OCI-LY7 (cell line): ENCODE results near the gene MYO18B. TPM values are rescaled to one million over a fixed set of nuclear protein-coding genes. Genes with fewer than 3 reads are reported as not detected.

Source experiments
- BruUV-seq: library from RNA; stranded (reverse); fragments of 400-500 nt; replicated peaks from 2 replicates; lab custom pipeline; 2021; lab: Mats Ljungman, UMichigan
- CTCF ChIA-PET: fragments of 300-600 bp; sonication (Branson Sonifier 250); formaldehyde crosslinking; loops from one replicate; lab custom pipeline; 2022; ENCODE audit warnings: antibody characterized with exemption; ENCODE audit not compliant: unreplicated experiment; lab: Charles Lee
- POLR2A ChIA-PET: fragments of 300-600 bp; sonication (Branson Sonifier 250); formaldehyde crosslinking; loops from one replicate; lab custom pipeline; 2022; ENCODE audit warnings: antibody characterized with exemption; lab: Charles Lee
- DNase-seq: peaks from one replicate; pipeline ENCODE4 v3.0.0-alpha.2; 2015; ENCODE audit warnings: low spot score
- H2AFZ ChIP-seq: fragments of 200-600 bp; sonication (generic), shearing (Covaris generic); 2 replicates; pipeline ENCODE4 v1.6.1; 2014; ENCODE audit warnings: mild to moderate bottlenecking, antibody characterized with exemption, low read length, moderate library complexity
- H3K27ac ChIP-seq: fragments of 200-600 bp; sonication (generic); 2 replicates; pipeline ENCODE4 v1.5.1; 2014; ENCODE audit warnings: mixed run types, low read depth, mild to moderate bottlenecking, moderate library complexity, low read length, inconsistent platforms; ENCODE audit not compliant: poor library complexity, severe bottlenecking
- H3K36me3 ChIP-seq: fragments of 200-600 bp; sonication (generic); 2 replicates; pipeline ENCODE4 v1.6.1; 2014; ENCODE audit warnings: mild to moderate bottlenecking, antibody characterized with exemption, low read length, moderate library complexity, mixed read lengths; ENCODE audit not compliant: insufficient read depth
- H3K4me1 ChIP-seq: fragments of 200-600 bp; sonication (generic); 2 replicates; pipeline ENCODE4 v1.5.1; 2014; ENCODE audit warnings: mild to moderate bottlenecking, low read length; ENCODE audit not compliant: insufficient read depth, poor library complexity, severe bottlenecking
- H3K4me2 ChIP-seq: fragments of 200-600 bp; sonication (generic); 2 replicates; pipeline ENCODE4 v1.6.1; 2014; ENCODE audit warnings: mild to moderate bottlenecking, low read length
- H3K4me3 ChIP-seq: fragments of 200-600 bp; sonication (generic); 2 replicates; pipeline ENCODE4 v1.5.1; 2014; ENCODE audit warnings: mild to moderate bottlenecking, low read depth, low read length; ENCODE audit not compliant: poor library complexity, severe bottlenecking
- H3K79me2 ChIP-seq: fragments of 200-600 bp; sonication (generic); 2 replicates; pipeline ENCODE4 v1.6.1; 2016; ENCODE audit warnings: low read depth, mild to moderate bottlenecking, low read length, moderate library complexity, mixed read lengths; ENCODE audit not compliant: insufficient read depth
- H3K9me2 ChIP-seq: fragments of 200-600 bp; sonication (generic); 2 replicates; pipeline ENCODE4 v1.6.1; 2016; ENCODE audit warnings: mild to moderate bottlenecking, low read length, mixed read lengths; ENCODE audit not compliant: insufficient read depth
- H3K9me3 ChIP-seq: fragments of 200-600 bp; sonication (generic); 2 replicates; pipeline ENCODE4 v1.6.1; 2014; ENCODE audit warnings: mild to moderate bottlenecking, mixed run types, low read length, mixed read lengths
- H4K20me1 ChIP-seq: fragments of 200-600 bp; sonication (generic); 2 replicates; pipeline ENCODE4 v1.6.1; 2014; ENCODE audit warnings: mild to moderate bottlenecking, antibody characterized with exemption, low read length, moderate library complexity, mixed read lengths; ENCODE audit not compliant: insufficient read depth
- EZH2phosphoT487 ChIP-seq: fragments of 200-600 bp; sonication (generic); IDR thresholded peaks from 2 replicates; pipeline ENCODE4 v1.6.1; 2018; ENCODE audit warnings: low read depth, borderline replicate concordance, mild to moderate bottlenecking, mixed run types, antibody characterized with exemption, low read length, moderate library complexity, mixed read lengths
- intact Hi-C: fragments of 100-400 bp; cut with micrococcal nuclease; formaldehyde crosslinking; loops from one replicate; pipeline ENCODE4 v1.10.0; 2022; ENCODE audit not compliant: unreplicated experiment
- total RNA-seq, 2 experiments: library from RNA; depleted of rRNA in 1 of 2; stranded (reverse); fragments of >200 nt in 1 of 2; shearing (Covaris generic) in 1 of 2; gene quantifications; 2 replicates each; pipeline ENCODE4 v1.2.3, GENCODE V29; 2014 to 2022
- TF ChIP-seq, protein P1 (sequence below): fragments of 200-600 bp; sonication (generic); conservative IDR thresholded peaks from 2 replicates; pipeline ENCODE4 v1.5.1; 2014; ENCODE audit warnings: mild to moderate bottlenecking, antibody characterized with exemption, low read length, moderate library complexity, mixed read lengths

MYO18B gene
- total RNA-seq, 2 experiments from 2014 or later = not detected

DNA sequence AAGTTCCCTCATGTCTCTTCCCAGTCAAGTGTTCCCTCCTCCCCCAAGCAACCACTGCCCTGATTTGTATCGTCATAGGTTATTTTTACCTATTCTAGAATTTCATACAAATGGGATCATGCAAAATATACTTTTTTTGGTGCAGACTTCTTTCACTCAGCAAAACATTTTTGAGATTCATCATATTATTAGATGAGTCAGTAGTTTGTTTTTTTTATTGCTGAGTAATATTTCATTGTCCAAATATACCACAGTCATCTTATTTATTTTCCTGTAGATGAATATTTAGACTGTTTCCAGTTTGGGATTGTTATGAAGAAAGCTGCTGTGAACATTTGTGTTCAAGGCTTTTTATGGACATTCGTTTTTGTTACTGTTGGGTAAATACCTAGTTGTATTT is 301.0 kb downstream of the MYO18B start:
- DNase-seq = no peak
- ChIA-PET CTCF (no interaction called here), POLR2A (no interaction called here)
- H3K27ac ChIP-seq = no peak overlapping the region
- no peaks in the 10 kb centered on the region for H3K9me2 ChIP-seq
- H3K36me3 ChIP-seq = no peaks in the 10 kb centered on the region
- H3K4me3 ChIP-seq = no peak overlapping the region
- no TSS peak for BruUV-seq
- no peak overlapping the region for H3K4me2 ChIP-seq
- H4K20me1 ChIP-seq = no peaks in the 10 kb centered on the region
- H2AFZ ChIP-seq = no peak overlapping the region
- no peaks in the 10 kb centered on the region for H3K79me2 ChIP-seq
- intact Hi-C loops = no loop called here
- H3K9me3 ChIP-seq = no peaks in the 10 kb centered on the region
- no peaks in the 10 kb centered on the region for H3K4me1 ChIP-seq
- TF ChIP-seq EZH2phosphoT487 = no peak
- TF ChIP-seq, protein P1, sequence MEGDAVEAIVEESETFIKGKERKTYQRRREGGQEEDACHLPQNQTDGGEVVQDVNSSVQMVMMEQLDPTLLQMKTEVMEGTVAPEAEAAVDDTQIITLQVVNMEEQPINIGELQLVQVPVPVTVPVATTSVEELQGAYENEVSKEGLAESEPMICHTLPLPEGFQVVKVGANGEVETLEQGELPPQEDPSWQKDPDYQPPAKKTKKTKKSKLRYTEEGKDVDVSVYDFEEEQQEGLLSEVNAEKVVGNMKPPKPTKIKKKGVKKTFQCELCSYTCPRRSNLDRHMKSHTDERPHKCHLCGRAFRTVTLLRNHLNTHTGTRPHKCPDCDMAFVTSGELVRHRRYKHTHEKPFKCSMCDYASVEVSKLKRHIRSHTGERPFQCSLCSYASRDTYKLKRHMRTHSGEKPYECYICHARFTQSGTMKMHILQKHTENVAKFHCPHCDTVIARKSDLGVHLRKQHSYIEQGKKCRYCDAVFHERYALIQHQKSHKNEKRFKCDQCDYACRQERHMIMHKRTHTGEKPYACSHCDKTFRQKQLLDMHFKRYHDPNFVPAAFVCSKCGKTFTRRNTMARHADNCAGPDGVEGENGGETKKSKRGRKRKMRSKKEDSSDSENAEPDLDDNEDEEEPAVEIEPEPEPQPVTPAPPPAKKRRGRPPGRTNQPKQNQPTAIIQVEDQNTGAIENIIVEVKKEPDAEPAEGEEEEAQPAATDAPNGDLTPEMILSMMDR = no peak

DNA sequence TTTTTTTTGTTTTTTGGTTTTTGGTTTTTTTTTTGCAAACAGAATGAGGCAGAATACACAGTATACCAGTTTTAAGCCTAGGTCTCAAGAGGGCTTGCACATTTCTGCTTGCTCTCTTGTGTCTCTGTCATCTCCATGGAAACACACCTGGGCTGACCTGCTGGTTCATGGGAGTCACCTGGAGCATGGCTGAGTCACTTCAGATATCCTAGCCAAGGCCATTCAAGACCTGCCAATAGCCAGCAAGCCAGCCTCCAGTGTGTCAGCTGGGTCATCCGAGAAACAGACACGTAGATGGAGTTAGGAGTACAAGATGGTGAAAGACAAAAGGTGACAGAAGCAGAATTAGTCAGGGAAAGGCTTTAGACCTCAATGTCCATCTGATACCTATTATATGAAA is 303.1 kb downstream of the MYO18B start:
- BruUV-seq = no TSS peak

DNA sequence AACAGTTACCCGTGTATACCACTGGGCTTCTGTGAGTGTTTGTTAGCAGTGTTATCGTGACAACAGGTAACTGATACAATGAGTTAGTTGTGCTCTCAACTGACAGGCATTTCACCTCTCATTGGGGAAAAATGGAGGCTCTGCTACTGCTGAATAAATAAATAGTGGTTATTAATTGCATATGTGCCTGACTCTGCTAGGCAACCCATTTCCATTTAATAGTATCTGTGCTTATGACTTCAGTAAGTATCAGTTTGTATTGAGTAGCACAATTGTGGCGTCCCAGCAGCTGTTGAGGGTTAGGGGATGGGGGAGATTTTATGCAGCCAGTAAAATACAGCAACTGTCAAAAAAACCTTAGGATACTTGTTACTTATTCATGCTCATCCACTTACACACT is 303.9 kb downstream of the MYO18B start:
- H4K20me1 ChIP-seq = no peaks in the 10 kb centered on the region
- ChIA-PET CTCF (no interaction called here), POLR2A (interaction anchor here (0.5 kb wide), 1 partner anchor 12 kb away, joined by 4 read pairs; no protein-coding TSS in a partner anchor)
- BruUV-seq = no TSS peak
- no peak overlapping the region for H3K27ac ChIP-seq
- no peaks in the 10 kb centered on the region for H3K79me2 ChIP-seq
- no peak overlapping the region for H3K4me2 ChIP-seq
- no peaks in the 10 kb centered on the region for H3K4me1 ChIP-seq
- no peak overlapping the region for H2AFZ ChIP-seq
- H3K9me3 ChIP-seq = no peaks in the 10 kb centered on the region
- no peak overlapping the region for H3K4me3 ChIP-seq
- no peak for DNase-seq
- H3K9me2 ChIP-seq = no peaks in the 10 kb centered on the region
- no peak for TF ChIP-seq EZH2phosphoT487
- TF ChIP-seq, protein P1 = no peak
- intact Hi-C loops = no loop called here
- H3K36me3 ChIP-seq = no peaks in the 10 kb centered on the region

More for the DNA sequence above, 303.1 kb downstream of the MYO18B start:
- no peak overlapping the region for H3K4me3 ChIP-seq
- H4K20me1 ChIP-seq = no peaks in the 10 kb centered on the region
- H3K27ac ChIP-seq = no peak overlapping the region
- ChIA-PET CTCF (no interaction called here), POLR2A (no interaction called here)
- no peaks in the 10 kb centered on the region for H3K9me2 ChIP-seq
- no peak overlapping the region for H3K4me2 ChIP-seq
- intact Hi-C loops = no loop called here
- TF ChIP-seq, protein P1 = no peak
- no peak for TF ChIP-seq EZH2phosphoT487
- no peaks in the 10 kb centered on the region for H3K79me2 ChIP-seq
- no peaks in the 10 kb centered on the region for H3K4me1 ChIP-seq
- H2AFZ ChIP-seq = no peak overlapping the region
- no peaks in the 10 kb centered on the region for H3K9me3 ChIP-seq
- H3K36me3 ChIP-seq = no peaks in the 10 kb centered on the region
- DNase-seq = no peak
